SK-N-MC (cell line): ENCODE data around the gene MRGPRF.

Experiments
- DNase-seq: peaks from one replicate; pipeline ENCODE4 v3.0.0-alpha.2; 2011; ENCODE audit warnings: low read depth, low spot score
- H3K27ac ChIP-seq: fragments of 200-600 bp; sonication (generic); 2 replicates; pipeline ENCODE4 v1.5.1; 2016; ENCODE audit warnings: mixed run types
- H3K36me3 ChIP-seq: fragments of 200-600 bp; sonication (generic); 2 replicates; pipeline ENCODE4 v1.6.1; 2017; ENCODE audit warnings: antibody characterized with exemption, low read length, mixed read lengths; ENCODE audit not compliant: insufficient read depth
- H3K4me3 ChIP-seq: fragments of 200-600 bp; sonication (generic); 2 replicates; pipeline ENCODE4 v1.5.1; 2016
- H3K9ac ChIP-seq: fragments of 200-600 bp; sonication (generic); 2 replicates; pipeline ENCODE4 v1.8.0; 2017; ENCODE audit warnings: mixed run types, mixed read lengths; ENCODE audit not compliant: insufficient read length
- H3K9me3 ChIP-seq: fragments of 200-600 bp; sonication (generic); 2 replicates; pipeline ENCODE4 v1.6.1; 2017; ENCODE audit warnings: low read depth, mild to moderate bottlenecking, antibody characterized with exemption, low read length, moderate library complexity, mixed read lengths
- EZH2 ChIP-seq: fragments of 200-600 bp; sonication (generic); IDR thresholded peaks from one replicate; pipeline ENCODE4 v1.6.1; 2017; ENCODE audit warnings: antibody characterized with exemption
- FOXP2 ChIP-seq: optimal IDR thresholded peaks from 2 replicates; pipeline ENCODE3; 2011; ENCODE audit warnings: mild to moderate bottlenecking, moderate library complexity; ENCODE audit not compliant: insufficient read depth; ENCODE audit errors: extremely low read length, control extremely low read depth
- POLR2AphosphoS5 ChIP-seq: IDR thresholded peaks from 2 replicates; pipeline ENCODE4 v1.6.1; 2012; ENCODE audit warnings: mild to moderate bottlenecking, low read depth, low read length, borderline replicate concordance

MRGPRF gene

DNA sequence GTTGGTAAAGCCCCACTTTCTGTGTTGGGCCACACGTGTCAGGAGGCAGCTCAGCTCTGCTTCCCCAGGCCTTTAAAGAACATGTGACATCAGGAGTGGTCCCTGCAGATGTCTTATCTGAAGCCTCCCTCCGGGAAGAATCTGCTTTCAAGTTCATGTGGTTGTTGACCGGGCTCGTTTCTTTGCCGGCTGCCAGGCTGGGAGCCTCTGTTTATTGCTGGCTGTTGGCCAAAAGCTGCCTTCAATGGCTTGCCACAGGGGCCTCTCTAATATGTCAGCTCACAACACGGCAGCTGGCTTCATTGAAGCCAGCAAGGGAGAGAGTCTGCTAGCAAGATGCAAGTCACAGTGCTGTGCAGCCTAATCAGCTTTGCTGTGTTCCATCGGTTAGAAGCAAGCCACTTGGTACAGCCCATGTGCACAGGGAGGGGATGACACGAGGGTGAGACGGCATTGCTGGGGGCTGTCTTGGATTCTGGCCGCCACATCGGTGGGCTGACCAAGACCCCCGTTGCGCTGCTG is 14.6 kb downstream of the MRGPRF start:
- no peak for DNase-seq
- H3K27ac ChIP-seq: peak overlapping the region; percentile 50
- H3K9ac ChIP-seq: peak overlapping the region; percentile 33
- no peak for TF ChIP-seq EZH2
- no peak for TF ChIP-seq FOXP2
- no peak for TF ChIP-seq POLR2AphosphoS5
- H3K36me3 ChIP-seq: no peaks in the 10 kb centered on the region
- H3K4me3 ChIP-seq: peak overlapping the region; percentile 52
- no peaks in the 10 kb centered on the region for H3K9me3 ChIP-seq

DNA sequence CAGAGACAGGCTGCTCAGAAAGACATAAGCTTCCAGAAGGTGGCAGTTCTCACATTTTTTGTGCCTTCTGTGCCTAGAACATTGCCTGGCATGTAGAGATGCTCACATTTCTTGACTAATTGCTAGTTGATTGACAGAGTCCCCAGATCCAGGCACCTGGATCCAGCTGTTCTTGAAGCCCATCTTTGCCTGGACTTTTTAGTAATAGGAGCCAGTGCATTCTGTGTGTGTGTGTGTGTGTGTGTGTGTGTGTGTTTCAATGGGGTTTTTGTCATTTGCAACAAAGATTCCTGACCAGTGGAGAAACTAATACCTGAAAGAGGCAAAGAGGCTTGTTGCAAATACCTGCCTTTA is 15.1 kb downstream of the MRGPRF start:
- H3K27ac ChIP-seq: peak overlapping the region; percentile 50
- no peak for DNase-seq
- no peak overlapping the region for H3K9ac ChIP-seq
- no peaks in the 10 kb centered on the region for H3K9me3 ChIP-seq
- TF ChIP-seq EZH2 (no peak), FOXP2 (no peak), POLR2AphosphoS5 (no peak)
- no peaks in the 10 kb centered on the region for H3K36me3 ChIP-seq
- peak overlapping the region; percentile 52; the same call in 1 of the 2 replicates for H3K4me3 ChIP-seq

DNA sequence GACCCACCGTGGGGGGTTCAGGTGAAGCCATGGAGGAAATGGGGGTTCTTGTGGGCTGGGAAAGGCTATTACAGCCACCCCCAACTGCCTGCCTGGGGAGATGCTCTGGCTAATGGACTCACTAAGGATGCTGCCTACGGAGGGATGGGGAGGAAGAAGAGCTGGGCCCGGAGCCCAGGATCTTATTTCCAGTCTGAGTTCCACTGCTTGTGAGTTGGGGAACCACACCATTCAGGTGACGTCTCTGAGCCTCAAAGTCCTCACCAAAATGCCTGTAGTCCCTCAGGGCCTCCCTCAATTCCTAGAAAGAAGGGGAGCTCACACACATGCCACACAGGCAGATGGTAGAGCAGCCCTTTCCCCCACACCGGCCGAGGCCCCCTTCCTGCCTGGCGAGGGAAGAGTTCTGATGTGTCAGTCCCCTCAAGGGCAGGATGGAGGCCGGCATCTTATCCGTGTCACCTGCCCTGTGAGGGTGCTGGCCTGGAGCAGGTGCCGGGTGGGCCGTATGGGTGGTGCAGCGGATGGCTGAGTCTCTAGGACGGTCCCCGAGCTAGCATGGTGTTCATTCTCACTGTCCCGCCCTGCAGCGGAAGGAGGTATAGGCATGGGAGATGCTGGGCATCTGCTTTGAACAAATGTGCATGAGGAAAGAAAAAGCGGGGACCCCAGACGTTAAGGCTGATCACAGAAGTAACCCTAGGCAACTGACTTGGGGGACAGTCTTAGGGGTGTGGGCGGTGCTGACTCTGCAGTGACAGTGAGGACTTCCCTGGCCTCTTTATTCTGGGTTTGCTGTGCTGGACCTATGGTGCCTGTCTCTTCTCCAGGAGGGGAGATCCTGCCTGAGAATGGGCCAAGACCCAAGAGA is 15.7 kb downstream of the MRGPRF start:
- H3K36me3 ChIP-seq: no peaks in the 10 kb centered on the region
- DNase-seq: no peak
- no peaks in the 10 kb centered on the region for H3K9me3 ChIP-seq
- TF ChIP-seq FOXP2 (no peak), EZH2 (no peak), POLR2AphosphoS5 (no peak)
- no peak overlapping the region for H3K4me3 ChIP-seq
- no peak overlapping the region for H3K9ac ChIP-seq
- H3K27ac ChIP-seq: no peak overlapping the region

DNA sequence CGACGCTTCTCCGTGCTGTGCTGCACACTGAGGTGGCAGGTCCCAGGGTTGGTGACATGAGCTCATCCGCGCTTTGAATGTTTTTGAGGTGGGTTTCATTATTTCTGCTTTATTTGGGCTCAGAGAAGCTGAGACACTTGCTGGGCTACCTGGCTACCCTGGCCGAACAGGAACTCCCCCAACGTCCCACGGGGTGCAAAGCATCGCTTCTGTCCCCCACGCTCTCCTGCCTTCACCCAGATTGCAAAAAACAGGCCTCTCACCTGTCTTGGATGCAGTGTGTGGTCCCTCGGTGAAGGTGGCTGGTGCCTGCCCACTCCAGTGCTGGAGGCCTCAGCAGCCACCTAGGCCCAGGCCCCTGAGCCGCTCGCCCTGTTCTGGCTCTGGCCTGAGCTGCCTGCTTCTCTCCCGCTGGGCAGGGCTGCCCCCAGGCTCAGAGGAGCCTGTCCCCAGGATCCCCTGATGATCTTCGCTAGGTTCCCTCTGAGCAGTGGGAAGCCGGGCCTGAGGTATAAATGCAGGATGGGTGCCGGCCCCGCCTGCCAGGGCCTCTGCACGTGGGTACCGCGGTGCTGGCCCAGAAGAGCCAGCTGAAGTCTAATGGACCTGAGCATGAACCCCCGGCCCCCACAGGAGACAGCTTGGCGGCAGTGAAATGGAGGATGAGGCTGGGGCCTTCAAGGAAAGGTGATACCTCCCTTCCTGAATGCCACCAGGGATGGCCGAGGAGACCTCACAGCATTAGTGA is 16.5 kb downstream of the MRGPRF start:
- Histone ChIP-seq H3K4me3 (no peak overlapping the region), H3K9me3 (no peaks in the 10 kb centered on the region), H3K9ac (no peak overlapping the region), H3K27ac (no peak overlapping the region), H3K36me3 (no peaks in the 10 kb centered on the region)
- DNase-seq: no peak
- TF ChIP-seq EZH2 (no peak), FOXP2 (no peak), POLR2AphosphoS5 (no peak)

DNA sequence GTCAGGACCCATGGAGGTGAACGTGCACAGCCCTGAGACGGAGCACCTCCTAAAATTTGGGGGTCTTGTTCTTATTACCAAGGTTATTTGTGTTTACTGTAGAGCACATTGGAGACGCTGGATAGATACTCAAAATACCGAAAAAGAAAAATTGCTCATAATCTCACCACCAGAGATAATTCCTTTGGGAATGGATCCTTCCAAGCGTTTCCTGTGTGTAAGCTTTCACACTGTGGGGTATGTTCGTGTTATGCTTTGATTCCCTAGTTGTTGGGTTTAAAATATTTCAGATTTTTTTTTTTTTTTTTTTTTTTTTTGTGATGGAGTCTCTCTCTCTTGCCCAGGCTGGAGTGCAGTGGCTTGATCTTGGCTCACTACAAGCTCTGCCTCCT is 18.2 kb downstream of the MRGPRF start:
- TF ChIP-seq EZH2: no peak
- Histone ChIP-seq H3K27ac (no peak overlapping the region), H3K9ac (no peak overlapping the region), H3K36me3 (no peaks in the 10 kb centered on the region), H3K4me3 (no peak overlapping the region), H3K9me3 (no peaks in the 10 kb centered on the region)
- DNase-seq: no peak

DNA sequence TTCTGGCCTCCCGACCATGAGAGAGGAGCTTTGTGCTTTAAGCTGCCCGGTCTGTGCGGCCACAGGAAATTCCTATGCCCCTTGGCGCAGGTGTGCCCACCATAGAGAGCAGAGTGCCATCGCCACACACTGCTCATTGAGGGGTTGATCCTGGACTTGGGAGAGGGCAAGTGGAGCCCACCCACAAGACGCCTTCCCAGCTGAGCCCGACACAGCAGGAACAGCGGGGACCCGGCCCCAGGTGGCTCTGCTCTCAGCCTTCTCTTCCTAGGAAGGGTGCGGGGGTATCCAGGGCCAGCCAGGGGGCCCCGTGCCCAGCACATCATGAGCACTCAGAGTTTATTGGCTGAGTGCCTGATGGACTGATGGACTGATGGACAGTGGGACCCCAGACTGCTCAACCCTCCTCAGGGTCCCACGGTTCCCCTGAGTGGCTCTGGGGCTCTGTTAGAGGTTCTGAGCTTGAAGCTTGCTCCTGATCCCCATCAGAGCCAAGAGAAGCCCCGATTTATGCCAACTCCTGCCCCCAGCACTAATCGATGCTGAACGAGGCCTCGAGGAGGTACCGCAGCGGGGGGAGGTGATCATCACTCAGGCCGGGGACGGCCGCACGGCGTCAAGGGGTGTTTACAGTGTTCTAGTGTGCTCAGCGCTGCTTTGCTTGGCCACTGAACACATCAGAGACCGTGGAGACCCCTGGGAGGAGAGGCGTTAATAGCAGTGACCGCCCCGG is 18.7 kb downstream of the MRGPRF start:
- no peak overlapping the region for H3K27ac ChIP-seq
- H3K4me3 ChIP-seq: no peak overlapping the region
- no peak overlapping the region for H3K9ac ChIP-seq
- no peaks in the 10 kb centered on the region for H3K9me3 ChIP-seq
- TF ChIP-seq FOXP2 (no peak), POLR2AphosphoS5 (no peak), EZH2 (no peak)
- DNase-seq: no peak
- H3K36me3 ChIP-seq: no peaks in the 10 kb centered on the region

DNA sequence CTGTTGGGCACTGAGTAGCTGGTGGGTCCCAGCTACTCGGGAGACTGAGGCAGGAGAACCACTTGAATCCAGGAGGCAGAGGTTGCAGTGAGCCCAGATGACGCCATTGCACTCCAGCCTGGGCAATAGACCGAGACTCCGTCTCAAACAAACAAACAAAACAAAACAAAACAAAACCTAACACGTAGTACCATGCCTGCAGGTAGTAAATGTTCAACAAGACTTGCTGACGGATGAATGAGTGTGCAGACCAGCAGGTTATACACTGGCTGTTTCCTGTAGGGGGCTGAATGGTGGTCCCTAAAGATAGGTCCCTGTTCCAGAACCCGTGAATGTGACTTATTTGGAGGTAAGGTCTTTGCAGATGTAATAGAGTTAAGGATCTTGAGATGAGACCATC is 19.5 kb downstream of the MRGPRF start:
- Histone ChIP-seq H3K9me3 (no peaks in the 10 kb centered on the region), H3K9ac (no peak overlapping the region), H3K36me3 (no peaks in the 10 kb centered on the region), H3K27ac (no peak overlapping the region), H3K4me3 (no peak overlapping the region)
- DNase-seq: no peak
- TF ChIP-seq FOXP2: no peak
- no peak for TF ChIP-seq EZH2
- no peak for TF ChIP-seq POLR2AphosphoS5

DNA sequence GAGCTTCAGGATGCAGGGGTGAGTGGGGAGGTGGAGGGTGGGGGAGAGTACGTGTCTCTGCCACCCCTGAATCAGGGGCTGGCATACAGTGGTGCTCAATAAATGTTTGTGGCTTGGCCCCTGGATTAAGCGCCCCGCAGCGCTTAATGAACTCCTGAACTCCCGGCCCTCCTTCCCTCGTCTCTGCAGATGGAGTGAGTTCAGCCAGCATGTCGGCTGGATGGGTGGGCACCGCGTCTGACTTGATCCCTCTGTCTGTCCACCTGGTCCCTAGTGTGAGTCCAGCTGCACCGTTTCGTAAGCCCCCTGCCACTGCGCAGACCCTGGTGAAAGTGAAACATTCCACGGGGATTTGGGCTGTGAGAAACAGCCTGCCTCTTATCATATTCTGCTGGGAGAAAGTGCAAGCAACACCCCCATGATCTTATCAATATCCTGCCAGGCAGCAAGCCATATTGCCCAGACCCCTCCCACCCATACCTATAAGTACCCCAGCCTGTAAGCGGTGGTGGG is 20.2 kb downstream of the MRGPRF start:
- no peak for TF ChIP-seq FOXP2
- no peak for TF ChIP-seq EZH2
- no peak for TF ChIP-seq POLR2AphosphoS5
- Histone ChIP-seq H3K27ac (no peak overlapping the region), H3K36me3 (no peaks in the 10 kb centered on the region), H3K9ac (no peak overlapping the region), H3K9me3 (no peaks in the 10 kb centered on the region), H3K4me3 (no peak overlapping the region)
- DNase-seq: no peak
